ENCODE data around the gene AP1S1.

The AP1S1 gene

GRCh38 chr7:101156277-101156676, 2.0 kb downstream of the AP1S1 start:
- H3K9me3 ChIP-seq: no peaks in the 10 kb centered on the region
- peaks cover 41% of the 10 kb centered on the region for H3K36me3 ChIP-seq
- no peak for TF ChIP-seq Cebpa-rat (IDR thresholded peaks at IDR 0.05)
- H4K20me1 ChIP-seq: no peaks in the 10 kb centered on the region
- H3K9ac ChIP-seq: no peak overlapping the region
- peak overlapping the region; percentile 98 for H3K4me2 ChIP-seq
- H3K4me1 ChIP-seq: peaks cover 51% of the 10 kb centered on the region
- no peak overlapping the region for H3K4me3 ChIP-seq
- no peaks in the 10 kb centered on the region for H3K27me3 ChIP-seq
- no peak overlapping the region for H3K27ac ChIP-seq

- Histone ChIP-seq H3K9ac (no peak overlapping the region), H3K36me3 (peaks cover 41% of the 10 kb centered on the region), H3K9me3 (no peaks in the 10 kb centered on the region), H3K4me2 (peak overlapping the region; percentile 98; the same call in 1 of the 2 replicates), H3K4me3 (no peak overlapping the region), H4K20me1 (no peaks in the 10 kb centered on the region), H3K4me1 (peaks cover 58% of the 10 kb centered on the region), H3K27ac (no peak overlapping the region), H3K27me3 (no peaks in the 10 kb centered on the region)
- TF ChIP-seq Cebpa-rat (IDR thresholded peaks at IDR 0.05): no peak
Measured at GRCh38 chr7:101156866-101157589, 2.8 kb downstream of the AP1S1 start.

- Histone ChIP-seq H3K4me1 (peaks cover 71% of the 10 kb centered on the region), H3K27me3 (peaks cover 10% of the 10 kb centered on the region), H3K36me3 (peaks cover 41% of the 10 kb centered on the region), H4K20me1 (peaks cover 14% of the 10 kb centered on the region), H3K9me3 (no peaks in the 10 kb centered on the region), H3K4me3 (no peak overlapping the region), H3K9ac (no peak overlapping the region), H3K4me2 (no peak overlapping the region), H3K27ac (no peak overlapping the region)
- TF ChIP-seq Cebpa-rat (IDR thresholded peaks at IDR 0.05): no peak
Measured at GRCh38 chr7:101159696-101160674, 5.7 kb downstream of the AP1S1 start.

GRCh38 chr7:101160910-101161309, 6.6 kb downstream of the AP1S1 start:
- peaks cover 20% of the 10 kb centered on the region for H4K20me1 ChIP-seq
- H3K4me1 ChIP-seq: peaks cover 69% of the 10 kb centered on the region
- no peaks in the 10 kb centered on the region for H3K9me3 ChIP-seq
- peak overlapping the region; percentile 100 for H3K4me2 ChIP-seq
- no peak overlapping the region for H3K9ac ChIP-seq
- H3K4me3 ChIP-seq: no peak overlapping the region
- H3K27me3 ChIP-seq: peaks cover 19% of the 10 kb centered on the region
- no peak for TF ChIP-seq Cebpa-rat (IDR thresholded peaks at IDR 0.05)
- peaks cover 41% of the 10 kb centered on the region for H3K36me3 ChIP-seq
- no peak overlapping the region for H3K27ac ChIP-seq

GRCh38 chr7:101161692-101162471, 7.6 kb downstream of the AP1S1 start:
- peaks cover 36% of the 10 kb centered on the region for H3K36me3 ChIP-seq
- peak overlapping the region; percentile 86 for H3K27ac ChIP-seq
- H3K4me3 ChIP-seq: peak overlapping the region; percentile 71
- peak overlapping the region; percentile 100 for H3K4me2 ChIP-seq
- no peaks in the 10 kb centered on the region for H3K9me3 ChIP-seq
- TF ChIP-seq Cebpa-rat (IDR thresholded peaks at IDR 0.05): no peak
- peaks cover 28% of the 10 kb centered on the region for H3K27me3 ChIP-seq
- H4K20me1 ChIP-seq: peaks cover 24% of the 10 kb centered on the region
- H3K4me1 ChIP-seq: peaks cover 66% of the 10 kb centered on the region
- peak overlapping the region; percentile 79 for H3K9ac ChIP-seq

GRCh38 chr7:101162551-101163278, 8.4 kb downstream of the AP1S1 start:
- Histone ChIP-seq H3K27ac (peak overlapping the region; percentile 86), H3K9ac (peak overlapping the region; percentile 79), H3K36me3 (peaks cover 27% of the 10 kb centered on the region), H3K4me3 (peak overlapping the region; percentile 71), H3K4me2 (peak overlapping the region; percentile 100), H3K27me3 (peaks cover 37% of the 10 kb centered on the region), H3K4me1 (peaks cover 68% of the 10 kb centered on the region), H3K9me3 (no peaks in the 10 kb centered on the region), H4K20me1 (peaks cover 33% of the 10 kb centered on the region)
- TF ChIP-seq Cebpa-rat (IDR thresholded peaks at IDR 0.05): no peak

- H3K4me1 ChIP-seq: peaks cover 76% of the 10 kb centered on the region
- H3K9ac ChIP-seq: peak overlapping the region; percentile 79
- H4K20me1 ChIP-seq: peaks cover 40% of the 10 kb centered on the region
- peaks cover 44% of the 10 kb centered on the region for H3K27me3 ChIP-seq
- peak overlapping the region; percentile 100 for H3K4me2 ChIP-seq
- H3K27ac ChIP-seq: peak overlapping the region; percentile 86
- H3K4me3 ChIP-seq: peak overlapping the region; percentile 71
- no peaks in the 10 kb centered on the region for H3K9me3 ChIP-seq
- H3K36me3 ChIP-seq: peaks cover 20% of the 10 kb centered on the region
- TF ChIP-seq Cebpa-rat (IDR thresholded peaks at IDR 0.05): no peak
Measured at GRCh38 chr7:101163279-101164070, 9.2 kb downstream of the AP1S1 start.

GRCh38 chr7:101164071-101164840, 10.0 kb downstream of the AP1S1 start:
- H3K4me2 ChIP-seq: peak overlapping the region; percentile 100
- H3K9ac ChIP-seq: peak overlapping the region; percentile 79
- peak overlapping the region; percentile 71 for H3K4me3 ChIP-seq
- no peaks in the 10 kb centered on the region for H3K9me3 ChIP-seq
- no peak for TF ChIP-seq Cebpa-rat (IDR thresholded peaks at IDR 0.05)
- peaks cover 47% of the 10 kb centered on the region for H4K20me1 ChIP-seq
- H3K36me3 ChIP-seq: peaks cover 12% of the 10 kb centered on the region
- H3K4me1 ChIP-seq: peaks cover 82% of the 10 kb centered on the region
- peaks cover 52% of the 10 kb centered on the region for H3K27me3 ChIP-seq
- peak overlapping the region; percentile 75; the same call in 1 of the 2 replicates for H3K27ac ChIP-seq
